Brain microvascular endothelial cell (primary cell): ENCODE results near the gene LAMA3.

Experiments used
- DNase-seq: peaks from one replicate; pipeline ENCODE4 v3.0.0-alpha.2; 2020
- H3K27ac ChIP-seq: fragments of 250-450 bp; sonication (Bioruptor Pico); 2 replicates; pipeline ENCODE4 v1.5.1; 2020; ENCODE audit warnings: mild to moderate bottlenecking, moderate library complexity
- H3K27me3 ChIP-seq: fragments of 250-450 bp; sonication (Bioruptor Pico); replicated peaks from 2 replicates; pipeline ENCODE4 v1.5.1; 2020; ENCODE audit warnings: mild to moderate bottlenecking
- H3K36me3 ChIP-seq: fragments of 250-450 bp; sonication (Bioruptor Pico); replicated peaks from 2 replicates; pipeline ENCODE4 v1.5.1; 2020; ENCODE audit warnings: mild to moderate bottlenecking
- H3K4me3 ChIP-seq: 2 replicates; pipeline ENCODE4 v1.5.1; 2011; ENCODE audit warnings: low read depth, mild to moderate bottlenecking, control low read depth, low read length, moderate library complexity
- in situ Hi-C: cut with HindIII; loops from 2 replicates; pipeline ENCODE4 v1.10.0; 2017; ENCODE audit warnings: low sequenced_read_pairs, low pct_ligation_motif_present
- TF ChIP-seq, protein P1 (sequence below): IDR thresholded peaks from 2 replicates; pipeline ENCODE4 v1.5.1; 2011; ENCODE audit warnings: low read depth, mild to moderate bottlenecking, moderate library complexity, low read length, control low read depth, inconsistent platforms; ENCODE audit errors: missing control alignments

The LAMA3 gene

DNA sequence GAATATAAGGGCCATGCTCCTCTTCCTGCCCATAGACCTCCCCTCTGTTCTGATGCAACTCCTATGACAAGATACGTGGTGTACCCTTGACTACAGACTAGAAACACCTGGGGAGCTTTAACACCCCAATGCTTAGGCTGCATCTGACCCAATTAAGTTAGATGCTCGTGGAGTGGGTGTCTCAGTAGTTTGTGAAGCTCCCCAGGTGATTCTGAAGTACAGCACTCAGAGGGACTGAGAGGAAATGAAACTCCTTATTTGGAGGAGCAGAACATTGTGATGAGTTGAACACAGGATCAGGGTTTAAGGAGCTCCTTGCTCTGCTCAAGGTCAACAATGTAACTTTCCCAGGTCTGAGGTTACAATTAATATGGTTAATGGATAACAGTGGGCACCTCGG lies 245.0 kb downstream of the LAMA3 start:
- TF ChIP-seq, protein P1, sequence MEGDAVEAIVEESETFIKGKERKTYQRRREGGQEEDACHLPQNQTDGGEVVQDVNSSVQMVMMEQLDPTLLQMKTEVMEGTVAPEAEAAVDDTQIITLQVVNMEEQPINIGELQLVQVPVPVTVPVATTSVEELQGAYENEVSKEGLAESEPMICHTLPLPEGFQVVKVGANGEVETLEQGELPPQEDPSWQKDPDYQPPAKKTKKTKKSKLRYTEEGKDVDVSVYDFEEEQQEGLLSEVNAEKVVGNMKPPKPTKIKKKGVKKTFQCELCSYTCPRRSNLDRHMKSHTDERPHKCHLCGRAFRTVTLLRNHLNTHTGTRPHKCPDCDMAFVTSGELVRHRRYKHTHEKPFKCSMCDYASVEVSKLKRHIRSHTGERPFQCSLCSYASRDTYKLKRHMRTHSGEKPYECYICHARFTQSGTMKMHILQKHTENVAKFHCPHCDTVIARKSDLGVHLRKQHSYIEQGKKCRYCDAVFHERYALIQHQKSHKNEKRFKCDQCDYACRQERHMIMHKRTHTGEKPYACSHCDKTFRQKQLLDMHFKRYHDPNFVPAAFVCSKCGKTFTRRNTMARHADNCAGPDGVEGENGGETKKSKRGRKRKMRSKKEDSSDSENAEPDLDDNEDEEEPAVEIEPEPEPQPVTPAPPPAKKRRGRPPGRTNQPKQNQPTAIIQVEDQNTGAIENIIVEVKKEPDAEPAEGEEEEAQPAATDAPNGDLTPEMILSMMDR: no peak
- Histone ChIP-seq H3K36me3 (no peaks in the 10 kb centered on the region), H3K4me3 (no peak overlapping the region), H3K27ac (no peak overlapping the region), H3K27me3 (no peaks in the 10 kb centered on the region)
- in situ Hi-C loops: no loop called here
- DNase-seq: no peak

DNA sequence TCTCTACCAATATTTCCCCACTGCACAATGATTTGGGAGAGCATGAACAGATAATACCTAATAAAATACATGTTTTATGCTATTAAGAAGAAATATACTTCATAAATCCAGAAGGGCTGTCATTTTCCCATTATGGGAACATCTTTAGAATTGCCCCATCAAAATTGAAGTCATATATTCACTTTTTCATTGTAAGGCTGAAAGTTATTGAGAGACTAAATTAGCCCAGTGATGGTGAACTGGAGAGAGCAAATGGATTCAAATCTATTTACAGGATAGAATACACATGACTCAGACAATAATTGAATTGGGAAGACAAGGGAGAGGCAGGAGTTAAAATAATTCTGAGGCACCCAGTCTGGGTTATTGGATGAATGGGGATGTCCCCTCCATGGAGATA lies 245.6 kb downstream of the LAMA3 start:
- in situ Hi-C loops: no loop called here
- no peaks in the 10 kb centered on the region for H3K36me3 ChIP-seq
- no peaks in the 10 kb centered on the region for H3K27me3 ChIP-seq
- TF ChIP-seq, protein P1: no peak
- DNase-seq: no peak
- H3K27ac ChIP-seq: no peak overlapping the region
- H3K4me3 ChIP-seq: no peak overlapping the region

DNA sequence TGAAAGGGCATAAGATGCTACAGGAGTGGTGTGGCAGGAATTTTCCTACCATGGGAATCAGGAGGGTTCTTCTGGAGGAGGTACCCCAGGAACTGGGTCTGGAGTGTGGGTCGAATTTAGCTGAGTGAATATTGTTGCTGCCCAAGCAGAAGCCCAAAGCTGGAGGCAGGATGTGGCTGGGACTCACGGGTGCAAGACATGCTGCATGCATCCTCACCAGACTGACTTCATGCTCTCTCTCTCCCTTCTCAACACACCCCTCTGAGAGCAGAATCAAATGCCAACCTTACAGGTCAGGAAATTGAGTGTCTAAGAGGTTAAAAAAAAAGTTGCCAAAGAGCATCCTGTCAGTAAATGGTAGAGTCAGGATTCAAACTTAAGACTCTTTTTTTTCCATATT lies 246.6 kb downstream of the LAMA3 start:
- Histone ChIP-seq H3K36me3 (no peaks in the 10 kb centered on the region), H3K4me3 (no peak overlapping the region), H3K27ac (no peak overlapping the region), H3K27me3 (no peaks in the 10 kb centered on the region)
- DNase-seq: no peak
- in situ Hi-C loops: no loop called here
- TF ChIP-seq, protein P1: no peak

DNA sequence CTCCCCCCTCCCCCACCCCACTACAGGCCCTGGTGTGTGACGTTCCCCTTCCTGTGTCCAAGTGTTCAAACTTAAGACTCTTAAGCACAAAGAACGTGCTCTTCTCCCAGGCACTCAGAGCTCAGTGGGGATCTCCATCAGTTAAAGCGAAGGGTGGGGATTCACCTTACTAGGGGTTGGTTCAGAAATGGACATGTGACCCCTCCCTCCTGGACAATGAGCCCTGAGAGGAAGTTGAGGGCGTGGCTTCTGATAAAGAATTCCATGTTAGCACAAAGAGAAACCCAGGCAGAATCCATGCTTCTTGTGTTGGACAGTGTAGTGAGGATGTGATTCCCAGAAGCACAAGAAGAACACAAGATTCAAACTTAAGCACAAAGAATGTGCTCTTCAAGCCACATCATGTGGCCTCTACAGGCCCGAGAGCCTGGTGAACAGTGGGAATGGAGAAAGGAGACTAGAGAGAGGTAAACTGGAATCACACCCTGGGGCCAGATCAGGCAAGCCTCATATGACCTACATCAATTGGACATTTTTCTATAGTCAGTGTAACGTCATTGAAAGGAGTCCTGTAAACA lies 247.2 kb downstream of the LAMA3 start:
- H3K27ac ChIP-seq: no peak overlapping the region
- H3K36me3 ChIP-seq: no peaks in the 10 kb centered on the region
- in situ Hi-C loops: no loop called here
- DNase-seq: no peak
- TF ChIP-seq, protein P1: no peak
- no peak overlapping the region for H3K4me3 ChIP-seq
- H3K27me3 ChIP-seq: no peaks in the 10 kb centered on the region

DNA sequence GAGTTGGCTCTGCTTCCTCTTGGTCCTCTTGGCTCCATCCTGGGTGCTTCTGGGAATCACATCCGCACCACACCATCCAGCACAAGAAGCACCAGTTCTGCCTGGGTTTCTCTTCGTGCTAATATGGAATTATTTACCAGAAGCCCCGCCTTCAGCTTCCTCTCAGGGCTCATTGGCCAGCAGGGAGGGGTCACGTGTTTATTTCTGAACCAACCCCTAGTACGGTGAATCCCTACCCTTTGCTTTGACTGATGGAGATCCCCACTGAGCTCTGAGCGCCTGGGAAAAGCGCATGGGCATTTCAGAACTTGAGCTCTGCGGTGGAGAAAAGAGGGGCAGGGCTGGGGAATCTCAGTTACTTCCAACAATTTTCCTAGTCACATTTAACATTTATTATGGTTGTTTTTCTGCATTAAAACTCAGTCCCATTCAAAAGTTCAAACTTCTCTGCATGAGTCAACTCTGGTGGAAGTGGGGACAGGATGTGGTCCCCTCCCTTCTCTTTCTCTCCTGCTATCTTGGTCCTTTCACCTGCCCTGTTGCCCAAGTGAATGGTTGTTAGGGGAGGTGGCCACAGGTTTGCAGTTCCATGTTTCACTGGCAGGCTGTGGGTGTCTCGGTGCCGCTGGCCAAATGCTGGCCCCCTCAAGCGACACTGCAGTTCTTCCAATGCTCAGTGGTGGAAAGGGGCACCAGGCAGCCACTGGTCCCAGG lies 248.9 kb downstream of the LAMA3 start:
- TF ChIP-seq, protein P1: no peak
- Histone ChIP-seq H3K4me3 (no peak overlapping the region), H3K27me3 (no peaks in the 10 kb centered on the region), H3K36me3 (no peaks in the 10 kb centered on the region), H3K27ac (no peak overlapping the region)
- in situ Hi-C loops: no loop called here
- DNase-seq: no peak
